ENCODE results near the gene SH3BGR.

Gene SH3BGR

DNA sequence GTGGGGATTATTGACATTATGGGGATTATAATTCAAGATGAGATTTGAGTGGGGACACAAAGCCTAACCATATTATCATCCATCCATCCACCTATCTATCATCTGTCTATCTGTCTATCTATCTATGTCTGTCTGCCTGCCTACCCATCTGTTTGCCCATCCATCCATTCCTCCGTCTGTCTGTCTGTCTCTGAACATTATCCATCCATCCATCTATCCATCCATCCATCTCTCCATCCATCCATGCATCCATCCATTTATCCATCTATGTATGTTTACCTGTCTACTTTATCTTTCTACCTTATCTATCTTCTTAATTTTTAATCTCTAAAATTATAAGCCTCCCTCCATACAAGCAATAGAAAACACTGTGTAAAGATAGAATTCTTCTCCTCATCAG is 47.4 kb downstream of the SH3BGR start:
- Histone ChIP-seq H3K27me3 (ENCODE audit: insufficient read depth, low read length, poor library complexity, severe bottlenecking) (no peaks in the 10 kb centered on the region), H3K4me1 (ENCODE audit: insufficient read depth, low read length, poor library complexity, severe bottlenecking) (no peaks in the 10 kb centered on the region), H3K4me3 (ENCODE audit: low read length, poor library complexity, severe bottlenecking) (no peak overlapping the region), H3K9me2 (replicated peaks; ENCODE audit: low read depth, low read length) (no peaks in the 10 kb centered on the region), H2AFZ (ENCODE audit: low read length) (no peak overlapping the region), H3K79me2 (ENCODE audit: insufficient read depth, low read length) (no peaks in the 10 kb centered on the region), H4K20me1 (ENCODE audit: insufficient read depth, low read length, poor library complexity, severe bottlenecking) (no peaks in the 10 kb centered on the region), H3F3A (ENCODE audit: low read depth) (no peaks in the 10 kb centered on the region), H3K9ac (ENCODE audit: low read depth, low read length, poor library complexity, severe bottlenecking) (no peak overlapping the region), H3K36me3 (ENCODE audit: insufficient read depth, low read length) (no peaks in the 10 kb centered on the region), H3K4me2 (ENCODE audit: low read depth, low read length, poor library complexity, severe bottlenecking) (no peak overlapping the region), H3K9me3 (ENCODE audit: insufficient read depth, low read depth, low read length) (peaks cover 11% of the 10 kb centered on the region; the same call in 1 of the 2 replicates)
- no peak for TF ChIP-seq EZH2phosphoT487 (IDR thresholded peaks at IDR 0.05; ENCODE audit: borderline replicate concordance)
- TF ChIP-seq, protein P1, sequence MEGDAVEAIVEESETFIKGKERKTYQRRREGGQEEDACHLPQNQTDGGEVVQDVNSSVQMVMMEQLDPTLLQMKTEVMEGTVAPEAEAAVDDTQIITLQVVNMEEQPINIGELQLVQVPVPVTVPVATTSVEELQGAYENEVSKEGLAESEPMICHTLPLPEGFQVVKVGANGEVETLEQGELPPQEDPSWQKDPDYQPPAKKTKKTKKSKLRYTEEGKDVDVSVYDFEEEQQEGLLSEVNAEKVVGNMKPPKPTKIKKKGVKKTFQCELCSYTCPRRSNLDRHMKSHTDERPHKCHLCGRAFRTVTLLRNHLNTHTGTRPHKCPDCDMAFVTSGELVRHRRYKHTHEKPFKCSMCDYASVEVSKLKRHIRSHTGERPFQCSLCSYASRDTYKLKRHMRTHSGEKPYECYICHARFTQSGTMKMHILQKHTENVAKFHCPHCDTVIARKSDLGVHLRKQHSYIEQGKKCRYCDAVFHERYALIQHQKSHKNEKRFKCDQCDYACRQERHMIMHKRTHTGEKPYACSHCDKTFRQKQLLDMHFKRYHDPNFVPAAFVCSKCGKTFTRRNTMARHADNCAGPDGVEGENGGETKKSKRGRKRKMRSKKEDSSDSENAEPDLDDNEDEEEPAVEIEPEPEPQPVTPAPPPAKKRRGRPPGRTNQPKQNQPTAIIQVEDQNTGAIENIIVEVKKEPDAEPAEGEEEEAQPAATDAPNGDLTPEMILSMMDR (conservative IDR thresholded peaks at IDR 0.05; ENCODE audit: low read length), result no peak

GRCh38 chr21:39502631-39503030 is 50.9 kb downstream of the SH3BGR start:
- no peaks in the 10 kb centered on the region for H3K4me1 ChIP-seq (ENCODE audit: insufficient read depth, low read length, poor library complexity, severe bottlenecking)
- TF ChIP-seq, protein P1 (conservative IDR thresholded peaks at IDR 0.05; ENCODE audit: low read length), result no peak

GRCh38 chr21:39503123-39503762 is 51.5 kb downstream of the SH3BGR start:
- Histone ChIP-seq H3K79me2 (ENCODE audit: insufficient read depth, low read length) (no peaks in the 10 kb centered on the region), H3K4me3 (ENCODE audit: low read length, poor library complexity, severe bottlenecking) (no peak overlapping the region), H3K4me1 (ENCODE audit: insufficient read depth, low read length, poor library complexity, severe bottlenecking) (no peaks in the 10 kb centered on the region), H3K27me3 (ENCODE audit: insufficient read depth, low read length, poor library complexity, severe bottlenecking) (no peaks in the 10 kb centered on the region), H4K20me1 (ENCODE audit: insufficient read depth, low read length, poor library complexity, severe bottlenecking) (no peaks in the 10 kb centered on the region), H3F3A (ENCODE audit: low read depth) (no peaks in the 10 kb centered on the region), H3K4me2 (ENCODE audit: low read depth, low read length, poor library complexity, severe bottlenecking) (no peak overlapping the region), H2AFZ (ENCODE audit: low read length) (no peak overlapping the region), H3K9ac (ENCODE audit: low read depth, low read length, poor library complexity, severe bottlenecking) (no peak overlapping the region), H3K36me3 (ENCODE audit: insufficient read depth, low read length) (no peaks in the 10 kb centered on the region), H3K9me2 (replicated peaks; ENCODE audit: low read depth, low read length) (no peaks in the 10 kb centered on the region), H3K9me3 (ENCODE audit: insufficient read depth, low read depth, low read length) (no peaks in the 10 kb centered on the region)
- TF ChIP-seq EZH2phosphoT487 (IDR thresholded peaks at IDR 0.05; ENCODE audit: borderline replicate concordance), result no peak
- TF ChIP-seq, protein P1 (conservative IDR thresholded peaks at IDR 0.05; ENCODE audit: low read length), result no peak

More at GRCh38 chr21:39502631-39503030, 50.9 kb downstream of the SH3BGR start:
- Histone ChIP-seq H3K9ac (ENCODE audit: low read depth, low read length, poor library complexity, severe bottlenecking) (no peak overlapping the region), H2AFZ (ENCODE audit: low read length) (no peak overlapping the region), H3K36me3 (ENCODE audit: insufficient read depth, low read length) (no peaks in the 10 kb centered on the region), H3F3A (ENCODE audit: low read depth) (no peaks in the 10 kb centered on the region), H3K4me2 (ENCODE audit: low read depth, low read length, poor library complexity, severe bottlenecking) (no peak overlapping the region), H3K9me2 (replicated peaks; ENCODE audit: low read depth, low read length) (no peaks in the 10 kb centered on the region), H3K27me3 (ENCODE audit: insufficient read depth, low read length, poor library complexity, severe bottlenecking) (no peaks in the 10 kb centered on the region), H3K4me3 (ENCODE audit: low read length, poor library complexity, severe bottlenecking) (no peak overlapping the region), H3K79me2 (ENCODE audit: insufficient read depth, low read length) (no peaks in the 10 kb centered on the region), H4K20me1 (ENCODE audit: insufficient read depth, low read length, poor library complexity, severe bottlenecking) (no peaks in the 10 kb centered on the region), H3K9me3 (ENCODE audit: insufficient read depth, low read depth, low read length) (no peaks in the 10 kb centered on the region)
